ENCODE results near the gene ETS1. TPM values are rescaled to one million over a fixed set of nuclear protein-coding genes. Genes with fewer than 3 reads are reported as not detected.

ETS1 gene
- total RNA-seq, 1 donor from 2014 or later = 62.7 TPM

DNA sequence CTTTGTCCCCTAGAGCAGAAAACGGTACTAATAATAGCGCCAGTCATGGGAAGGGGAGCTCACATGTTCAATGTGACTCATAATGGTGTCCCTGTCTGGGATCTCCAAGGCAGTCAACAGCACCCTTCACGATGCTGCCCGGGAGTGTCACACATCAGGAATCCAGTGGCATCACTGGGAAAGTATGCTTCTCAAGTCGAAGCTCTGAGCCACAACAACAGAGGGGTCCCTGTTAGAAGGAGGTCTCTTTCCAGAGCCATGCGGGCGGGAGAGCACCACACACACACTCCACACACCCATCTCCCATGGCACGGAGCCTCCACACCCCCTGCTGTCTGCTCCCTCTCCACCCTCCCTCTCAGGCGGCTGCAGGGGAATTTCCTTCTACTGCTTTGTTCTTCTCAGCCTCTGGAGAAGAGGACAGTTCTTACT is 119.7 kb downstream of the ETS1 start:
- no peaks in the 10 kb centered on the region for H3K27me3 ChIP-seq (ENCODE audit: control insufficient read depth, insufficient read depth, low read length)
- TF ChIP-seq, protein P1, sequence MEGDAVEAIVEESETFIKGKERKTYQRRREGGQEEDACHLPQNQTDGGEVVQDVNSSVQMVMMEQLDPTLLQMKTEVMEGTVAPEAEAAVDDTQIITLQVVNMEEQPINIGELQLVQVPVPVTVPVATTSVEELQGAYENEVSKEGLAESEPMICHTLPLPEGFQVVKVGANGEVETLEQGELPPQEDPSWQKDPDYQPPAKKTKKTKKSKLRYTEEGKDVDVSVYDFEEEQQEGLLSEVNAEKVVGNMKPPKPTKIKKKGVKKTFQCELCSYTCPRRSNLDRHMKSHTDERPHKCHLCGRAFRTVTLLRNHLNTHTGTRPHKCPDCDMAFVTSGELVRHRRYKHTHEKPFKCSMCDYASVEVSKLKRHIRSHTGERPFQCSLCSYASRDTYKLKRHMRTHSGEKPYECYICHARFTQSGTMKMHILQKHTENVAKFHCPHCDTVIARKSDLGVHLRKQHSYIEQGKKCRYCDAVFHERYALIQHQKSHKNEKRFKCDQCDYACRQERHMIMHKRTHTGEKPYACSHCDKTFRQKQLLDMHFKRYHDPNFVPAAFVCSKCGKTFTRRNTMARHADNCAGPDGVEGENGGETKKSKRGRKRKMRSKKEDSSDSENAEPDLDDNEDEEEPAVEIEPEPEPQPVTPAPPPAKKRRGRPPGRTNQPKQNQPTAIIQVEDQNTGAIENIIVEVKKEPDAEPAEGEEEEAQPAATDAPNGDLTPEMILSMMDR (IDR thresholded peaks at IDR 0.05; ENCODE audit: insufficient read depth, low read length, severe bottlenecking) = peak; percentile 16
- H3K36me3 ChIP-seq (ENCODE audit: control insufficient read depth, insufficient read depth, low read length) = peaks cover 18% of the 10 kb centered on the region
- DNase-seq (ENCODE audit: low read depth) (peak; percentile 85), FAIRE-seq (no peak)
- no peak overlapping the region for H3K4me3 ChIP-seq (ENCODE audit: low read depth, low read length)

DNA sequence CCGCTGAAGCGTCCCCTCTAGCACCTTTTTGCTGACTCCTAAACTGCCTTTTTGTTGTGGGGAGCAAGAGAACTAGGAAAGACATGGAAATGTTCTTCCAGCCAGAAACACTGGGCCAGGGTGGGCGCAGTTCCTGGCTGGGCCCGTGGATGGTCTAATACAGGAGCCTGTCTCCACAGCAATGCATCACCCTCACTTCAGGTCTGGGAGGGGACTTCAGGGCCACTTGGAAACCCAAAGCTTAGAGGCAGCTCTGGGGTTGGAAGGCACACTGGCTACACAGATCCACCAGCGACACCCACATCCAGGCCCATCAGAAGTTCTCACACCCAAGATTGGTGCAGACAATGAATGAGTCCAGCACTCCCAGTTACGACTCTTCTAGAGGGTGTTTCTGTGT is 120.3 kb downstream of the ETS1 start:
- TF ChIP-seq, protein P1 (IDR thresholded peaks at IDR 0.05; ENCODE audit: insufficient read depth, low read length, severe bottlenecking) = no peak
- DNase-seq (ENCODE audit: low read depth) (no peak), FAIRE-seq (no peak)
- H3K27me3 ChIP-seq (ENCODE audit: control insufficient read depth, insufficient read depth, low read length) = no peaks in the 10 kb centered on the region
- no peak overlapping the region for H3K4me3 ChIP-seq (ENCODE audit: low read depth, low read length)
- H3K36me3 ChIP-seq (ENCODE audit: control insufficient read depth, insufficient read depth, low read length) = peaks cover 16% of the 10 kb centered on the region

DNA sequence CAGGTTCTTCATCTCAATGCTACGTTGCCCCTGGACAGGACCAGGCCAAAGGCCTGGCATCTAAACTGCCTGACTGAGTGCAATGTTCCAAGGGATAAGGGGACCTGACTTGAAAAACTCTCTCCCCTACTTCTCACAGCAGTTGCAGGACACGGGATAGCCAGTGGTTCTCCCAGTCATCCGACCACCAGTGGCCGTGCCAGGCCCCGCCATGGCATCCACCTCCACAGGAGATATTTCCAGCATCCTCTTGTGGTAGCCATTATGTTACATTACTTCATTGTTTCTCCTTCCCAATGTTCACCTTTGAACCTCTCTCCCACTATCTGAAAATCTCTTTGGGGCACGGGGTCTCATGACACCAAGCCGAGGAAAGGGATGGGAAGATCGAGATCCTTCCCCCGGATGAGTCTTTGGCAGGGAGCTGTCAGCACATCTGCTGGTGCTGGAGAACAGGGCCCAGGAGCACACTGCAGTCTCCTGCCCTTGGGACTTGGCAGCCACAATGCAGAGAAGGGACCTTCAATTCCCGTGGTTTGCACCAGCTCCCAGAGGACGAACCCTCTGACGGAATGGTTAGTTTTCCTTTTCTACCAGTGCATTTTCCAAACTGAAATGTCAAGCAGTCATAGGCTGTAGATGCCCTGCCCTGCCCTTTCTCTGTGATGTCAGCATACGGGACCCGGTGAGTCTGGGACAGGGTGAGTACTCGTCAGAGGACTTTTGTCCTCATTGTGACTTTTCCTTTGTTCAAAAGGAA is 121.2 kb downstream of the ETS1 start:
- Histone ChIP-seq H3K36me3 (ENCODE audit: control insufficient read depth, insufficient read depth, low read length) (peaks cover 15% of the 10 kb centered on the region), H3K4me3 (ENCODE audit: low read depth, low read length) (no peak overlapping the region), H3K27me3 (ENCODE audit: control insufficient read depth, insufficient read depth, low read length) (no peaks in the 10 kb centered on the region)
- DNase-seq (ENCODE audit: low read depth) = no peak
- TF ChIP-seq, protein P1 (IDR thresholded peaks at IDR 0.05; ENCODE audit: insufficient read depth, low read length, severe bottlenecking) = no peak
- no peak for FAIRE-seq

DNA sequence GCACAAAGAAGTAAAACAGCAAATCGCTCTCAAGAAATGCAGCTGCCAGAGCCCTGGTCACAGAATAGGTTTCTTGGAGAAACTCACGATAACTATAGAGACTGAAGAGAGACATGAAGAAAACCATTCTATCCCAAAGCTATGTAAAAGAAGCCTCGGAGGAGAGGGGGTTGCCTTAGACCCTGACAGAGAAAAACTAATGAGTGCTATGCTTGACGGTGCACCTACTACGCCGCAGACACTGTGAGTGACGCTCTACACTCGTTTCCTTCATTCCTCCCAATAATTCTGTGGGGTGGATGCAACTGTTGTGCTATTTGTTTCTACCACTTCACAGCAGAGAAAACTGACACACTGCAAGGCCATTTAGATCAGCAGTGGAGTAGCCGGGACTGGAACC is 121.8 kb downstream of the ETS1 start:
- peaks cover 18% of the 10 kb centered on the region for H3K36me3 ChIP-seq (ENCODE audit: control insufficient read depth, insufficient read depth, low read length)

DNA sequence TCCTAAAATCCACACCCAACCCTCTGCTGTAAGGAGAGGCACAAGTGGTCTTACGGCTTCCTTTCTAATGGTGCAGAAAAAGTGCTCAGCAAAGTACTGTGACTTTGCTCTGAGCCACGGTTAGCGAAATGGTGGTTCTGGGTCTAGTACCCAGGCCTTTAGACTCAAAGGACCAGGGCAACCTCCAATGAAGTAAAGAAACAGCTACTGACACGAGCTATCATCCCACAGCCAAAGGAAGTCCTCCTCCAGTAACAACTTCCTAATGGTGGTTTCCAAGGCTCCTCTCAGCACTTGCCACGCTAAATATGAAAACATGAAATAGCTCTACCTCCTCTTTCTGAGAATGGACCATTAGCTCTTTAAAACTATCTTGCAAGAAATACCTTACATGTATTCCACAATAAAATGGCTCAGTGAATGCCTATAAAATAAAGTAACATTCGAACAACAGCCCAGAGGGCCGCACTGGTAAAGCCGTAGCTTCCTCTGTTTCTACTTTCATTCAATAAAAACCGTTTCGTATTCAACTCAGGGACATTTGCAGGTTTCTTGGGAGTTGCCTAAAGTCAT is 122.4 kb downstream of the ETS1 start:
- FAIRE-seq (no peak), DNase-seq (ENCODE audit: low read depth) (no peak)
- peaks cover 18% of the 10 kb centered on the region for H3K36me3 ChIP-seq (ENCODE audit: control insufficient read depth, insufficient read depth, low read length)
- no peak overlapping the region for H3K4me3 ChIP-seq (ENCODE audit: low read depth, low read length)
- TF ChIP-seq, protein P1 (IDR thresholded peaks at IDR 0.05; ENCODE audit: insufficient read depth, low read length, severe bottlenecking) = no peak
- H3K27me3 ChIP-seq (ENCODE audit: control insufficient read depth, insufficient read depth, low read length) = no peaks in the 10 kb centered on the region

More for the DNA sequence above, 121.8 kb downstream of the ETS1 start:
- no peak overlapping the region for H3K4me3 ChIP-seq (ENCODE audit: low read depth, low read length)
- TF ChIP-seq, protein P1 (IDR thresholded peaks at IDR 0.05; ENCODE audit: insufficient read depth, low read length, severe bottlenecking) = no peak
- DNase-seq (ENCODE audit: low read depth) (no peak), FAIRE-seq (peak; percentile 47)
- H3K27me3 ChIP-seq (ENCODE audit: control insufficient read depth, insufficient read depth, low read length) = no peaks in the 10 kb centered on the region

Data from bronchial epithelial cell (primary cell).